Fibroblast of the aortic adventitia (primary cell): Measurements from ENCODE around the gene GADD45G. TPM values are rescaled to one million over a fixed set of nuclear protein-coding genes. Genes with fewer than 3 reads are reported as not detected.

Source experiments
- DNase-seq: peaks from one replicate; pipeline ENCODE4 v3.0.0-alpha.2; 2010; ENCODE audit warnings: low read depth
- H3K4me3 ChIP-seq: 2 replicates; pipeline ENCODE4 v1.5.1; 2011; ENCODE audit warnings: low read depth, mild to moderate bottlenecking, control low read depth, low read length, moderate library complexity
- total RNA-seq: library from RNA; depleted of rRNA; stranded (reverse); fragments of >200 nt; gene quantifications from 2 replicates; pipeline ENCODE4 v1.2.3, GENCODE V29; 2012; ENCODE audit warnings: low replicate concordance
- TF ChIP-seq, protein P1 (sequence below): IDR thresholded peaks from 2 replicates; pipeline ENCODE4 v1.5.1; 2011; ENCODE audit warnings: mild to moderate bottlenecking, low read length, control low read depth, inconsistent platforms; ENCODE audit not compliant: insufficient read depth

GADD45G gene
- total RNA-seq, 1 donor = 0.36 TPM

DNA sequence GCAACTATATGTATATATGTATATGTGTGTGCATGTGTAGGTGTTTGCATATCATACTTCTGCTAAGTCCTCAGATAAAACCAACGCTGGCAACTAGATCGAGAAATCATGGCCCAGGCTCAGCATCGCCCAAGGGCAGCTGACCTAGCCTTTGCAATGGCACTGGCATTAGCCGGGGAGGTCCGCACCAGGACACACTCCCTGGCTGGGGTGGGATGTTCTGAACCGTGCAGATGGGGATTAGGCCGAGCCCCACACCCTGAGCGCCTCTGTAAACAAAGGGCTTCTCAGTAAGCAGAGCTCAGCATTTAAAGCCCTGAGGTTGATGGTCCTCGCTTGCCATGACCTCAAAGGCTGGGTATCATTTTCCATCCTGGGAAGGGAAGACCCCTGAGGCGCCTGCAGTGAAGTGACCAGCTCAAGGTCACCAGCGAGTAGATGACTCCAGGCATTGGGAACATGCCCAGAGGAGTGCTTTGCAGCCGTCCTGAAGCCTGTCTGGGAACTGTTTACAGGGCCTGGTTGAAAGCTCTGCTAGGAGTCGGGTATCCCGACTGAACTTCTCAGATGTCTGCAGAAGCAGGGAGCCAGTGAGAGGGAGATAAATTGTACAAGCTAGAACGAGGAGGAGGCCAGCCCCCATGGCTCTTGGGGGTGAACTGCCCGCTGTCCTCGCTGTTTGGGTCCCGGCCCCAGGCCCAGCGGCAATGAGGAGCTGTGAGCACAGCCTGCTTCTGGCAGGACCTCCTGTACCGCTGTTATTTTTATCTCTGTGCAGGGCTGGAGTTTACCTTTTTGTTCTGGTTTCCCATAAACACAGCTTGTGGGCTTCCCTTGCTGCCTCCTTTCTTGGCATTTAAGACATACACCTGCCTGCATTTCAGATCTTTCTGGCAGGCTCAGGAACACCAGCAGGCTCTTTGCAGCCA, 18.4 kb downstream of the GADD45G start:
- TF ChIP-seq, protein P1, sequence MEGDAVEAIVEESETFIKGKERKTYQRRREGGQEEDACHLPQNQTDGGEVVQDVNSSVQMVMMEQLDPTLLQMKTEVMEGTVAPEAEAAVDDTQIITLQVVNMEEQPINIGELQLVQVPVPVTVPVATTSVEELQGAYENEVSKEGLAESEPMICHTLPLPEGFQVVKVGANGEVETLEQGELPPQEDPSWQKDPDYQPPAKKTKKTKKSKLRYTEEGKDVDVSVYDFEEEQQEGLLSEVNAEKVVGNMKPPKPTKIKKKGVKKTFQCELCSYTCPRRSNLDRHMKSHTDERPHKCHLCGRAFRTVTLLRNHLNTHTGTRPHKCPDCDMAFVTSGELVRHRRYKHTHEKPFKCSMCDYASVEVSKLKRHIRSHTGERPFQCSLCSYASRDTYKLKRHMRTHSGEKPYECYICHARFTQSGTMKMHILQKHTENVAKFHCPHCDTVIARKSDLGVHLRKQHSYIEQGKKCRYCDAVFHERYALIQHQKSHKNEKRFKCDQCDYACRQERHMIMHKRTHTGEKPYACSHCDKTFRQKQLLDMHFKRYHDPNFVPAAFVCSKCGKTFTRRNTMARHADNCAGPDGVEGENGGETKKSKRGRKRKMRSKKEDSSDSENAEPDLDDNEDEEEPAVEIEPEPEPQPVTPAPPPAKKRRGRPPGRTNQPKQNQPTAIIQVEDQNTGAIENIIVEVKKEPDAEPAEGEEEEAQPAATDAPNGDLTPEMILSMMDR = no peak
- no peak for DNase-seq
- H3K4me3 ChIP-seq = no peak overlapping the region

DNA sequence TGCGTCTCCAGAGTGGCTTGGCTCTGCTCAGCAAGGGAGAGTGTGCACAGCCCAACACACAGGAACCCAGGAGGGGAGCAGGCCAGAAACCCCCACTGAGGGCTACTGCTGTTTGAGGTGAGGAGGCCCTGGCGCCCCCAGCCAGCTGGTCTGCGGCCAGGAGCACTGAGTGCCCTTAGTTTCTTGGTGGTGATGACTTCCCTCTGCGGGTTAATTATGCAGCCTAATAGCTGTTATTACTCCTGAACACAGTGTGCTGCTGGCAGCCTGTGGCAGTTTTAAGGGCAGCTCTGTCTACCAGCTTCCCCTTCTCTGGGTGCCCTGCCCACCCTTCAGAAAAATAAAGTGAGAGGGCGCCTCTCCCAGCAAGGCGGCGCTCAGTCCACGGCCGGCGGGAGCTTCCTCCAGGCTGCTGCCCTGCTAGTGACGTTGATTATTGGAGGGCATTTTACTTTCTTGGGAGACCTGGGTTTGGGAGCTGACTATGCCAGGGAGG, 19.2 kb downstream of the GADD45G start:
- TF ChIP-seq, protein P1 = no peak
- no peak overlapping the region for H3K4me3 ChIP-seq
- no peak for DNase-seq

DNA sequence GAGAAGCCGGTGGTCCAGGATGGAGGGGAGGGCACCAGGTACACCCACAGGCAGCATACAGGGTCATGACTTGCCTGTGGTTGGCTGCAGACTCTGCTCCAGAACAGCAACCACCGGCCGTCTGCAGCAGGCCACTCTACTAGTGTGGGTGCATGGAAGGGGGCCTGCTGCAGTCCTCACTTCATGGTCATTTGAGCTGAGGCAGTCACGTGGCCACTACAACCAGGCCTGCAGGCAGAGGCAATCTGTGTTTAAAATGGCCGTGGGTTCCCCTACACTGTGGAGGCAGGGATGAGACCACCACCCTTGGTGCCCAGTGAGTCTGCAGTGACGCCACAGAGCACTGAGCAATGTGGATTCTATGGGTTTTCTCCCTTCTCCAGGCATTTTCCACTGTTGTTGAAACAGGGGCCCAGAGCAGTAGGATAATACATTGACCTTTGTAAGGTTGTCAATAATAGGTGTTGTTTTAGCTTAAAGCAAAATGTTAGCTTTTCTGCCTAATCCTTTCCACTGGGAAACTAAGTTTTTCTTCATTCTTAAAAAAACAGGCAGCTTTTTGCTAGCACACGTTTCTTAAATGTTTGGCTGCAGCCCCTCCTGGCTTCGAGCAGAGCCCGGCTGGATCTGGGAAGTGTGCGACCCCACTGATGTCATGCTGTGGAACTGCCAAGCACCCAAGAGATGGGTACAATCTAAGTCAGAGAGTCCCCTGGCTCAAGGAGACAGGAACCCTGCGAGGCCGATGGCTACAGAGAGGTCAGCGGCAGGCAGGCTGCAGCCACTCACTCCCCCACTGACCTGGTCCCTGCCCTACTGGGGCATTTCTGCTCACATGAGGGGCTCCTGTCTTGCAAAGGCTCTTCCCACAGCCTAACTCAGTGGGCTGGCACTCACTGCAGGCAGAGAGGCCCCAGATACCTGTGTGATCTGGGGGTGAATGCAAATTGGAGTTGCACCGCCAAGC, 21.2 kb downstream of the GADD45G start:
- no peak overlapping the region for H3K4me3 ChIP-seq
- TF ChIP-seq, protein P1 = no peak
- DNase-seq = no peak

DNA sequence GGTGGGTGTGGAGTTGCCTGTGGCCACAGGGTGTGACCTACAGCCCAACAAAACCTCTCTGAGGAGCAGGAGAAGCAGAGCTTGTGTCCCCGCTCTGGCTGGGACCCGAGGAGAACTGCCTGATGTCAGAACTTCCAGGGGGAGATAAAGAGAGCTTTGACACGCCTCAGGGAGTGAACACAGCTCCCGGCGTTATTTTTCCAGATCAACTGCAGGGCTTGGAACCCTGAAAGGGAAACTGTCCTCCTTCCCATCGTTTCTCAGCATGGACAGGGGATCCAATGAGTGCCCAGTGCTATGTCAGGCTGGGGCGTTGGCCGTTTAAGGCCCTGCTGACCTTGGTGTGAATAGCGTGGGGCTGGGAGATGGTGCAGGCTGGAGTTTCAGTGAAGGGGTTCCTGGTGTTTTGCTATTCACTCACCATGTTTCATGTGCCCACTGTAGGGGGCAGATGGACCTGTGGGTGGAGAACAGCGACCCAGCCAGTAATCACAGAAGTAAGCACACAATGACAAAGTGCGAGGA, 22.0 kb downstream of the GADD45G start:
- H3K4me3 ChIP-seq = no peak overlapping the region
- DNase-seq = no peak
- TF ChIP-seq, protein P1 = no peak

DNA sequence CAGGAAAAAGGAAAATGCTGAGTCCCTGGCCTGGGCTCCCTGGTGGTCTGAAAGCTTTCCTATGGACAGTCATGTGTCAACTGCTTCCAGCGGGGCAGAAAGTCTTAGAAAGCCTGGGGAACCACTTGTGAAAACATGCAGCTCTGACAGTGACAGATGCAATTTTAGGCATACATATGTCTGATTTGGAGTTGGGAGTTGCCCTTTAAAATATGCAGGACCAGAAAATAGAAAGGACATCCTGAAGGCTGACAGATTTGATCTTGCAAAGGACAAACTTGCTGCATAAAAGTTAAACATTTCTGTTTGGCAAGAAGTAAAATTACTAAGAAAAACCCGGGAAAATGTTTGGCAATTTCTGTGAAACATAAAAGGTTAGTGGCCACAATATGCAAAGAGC, 23.8 kb downstream of the GADD45G start:
- no peak overlapping the region for H3K4me3 ChIP-seq
- no peak for DNase-seq
- TF ChIP-seq, protein P1 = no peak
